Measurements from ENCODE around the gene OR8D4. TPM values are rescaled to one million over a fixed set of nuclear protein-coding genes. Genes with fewer than 3 reads are reported as not detected.

Gene OR8D4
- total RNA-seq, 4 donors from 2014 or later: not detected

GRCh38 chr11:123942413-123942812, 40.4 kb downstream of the OR8D4 start:
- no peaks in the 10 kb centered on the region for H3K27me3 ChIP-seq
- intact Hi-C loops (cut with DNase I): no loop called here
- no peak for DNase-seq
- H3K4me3 ChIP-seq: no peak overlapping the region
- H3K9me3 ChIP-seq: no peaks in the 10 kb centered on the region
- no peaks in the 10 kb centered on the region for H3K4me1 ChIP-seq
- H3K36me3 ChIP-seq: no peaks in the 10 kb centered on the region
- no peak for TF ChIP-seq POLR2A (IDR thresholded peaks at IDR 0.05)
- WGBS, 2 donors: 66 to 76% methylated on average over 4 of the region's 4 CpGs
- H3K27ac ChIP-seq: no peak overlapping the region

GRCh38 chr11:123943738-123944137, 41.8 kb downstream of the OR8D4 start, which contains the start of gene OR6T1:
OR6T1 (minus strand) TSS chr11:123943838; CDS start chr11:123943838, 0 bp downstream.
- H3K36me3 ChIP-seq: no peaks in the 10 kb centered on the region
- TF ChIP-seq CTCF (IDR thresholded peaks at IDR 0.05): no peak
- TF ChIP-seq POLR2A (IDR thresholded peaks at IDR 0.05): no peak
- 79 to 86% methylated on average over 3 of the region's 3 CpGs for WGBS, 2 donors
- no peaks in the 10 kb centered on the region for H3K27me3 ChIP-seq
- no peak within 1 kb of the TSS for H3K4me3 ChIP-seq
- intact Hi-C loops (cut with DNase I): no loop called here
- no peaks in the 10 kb centered on the region for H3K4me1 ChIP-seq
- no peaks in the 10 kb centered on the region for H3K9me3 ChIP-seq
- no peak within 1 kb of the TSS for H3K27ac ChIP-seq
- no peak for DNase-seq

- no peak for DNase-seq
- H3K4me1 ChIP-seq: no peaks in the 10 kb centered on the region
- no peak overlapping the region for H3K27ac ChIP-seq
- H3K36me3 ChIP-seq: no peaks in the 10 kb centered on the region
- WGBS, 2 donors: 33 to 55% methylated on average over 1 of the region's 1 CpG
- intact Hi-C loops (cut with DNase I): no loop called here
- H3K9me3 ChIP-seq: no peaks in the 10 kb centered on the region
- H3K4me3 ChIP-seq: no peak overlapping the region
- H3K27me3 ChIP-seq: no peaks in the 10 kb centered on the region
- TF ChIP-seq POLR2A (IDR thresholded peaks at IDR 0.05) (no peak), CTCF (IDR thresholded peaks at IDR 0.05) (no peak)
Observed at GRCh38 chr11:123945132-123945531, 43.2 kb downstream of the OR8D4 start.

DNA sequence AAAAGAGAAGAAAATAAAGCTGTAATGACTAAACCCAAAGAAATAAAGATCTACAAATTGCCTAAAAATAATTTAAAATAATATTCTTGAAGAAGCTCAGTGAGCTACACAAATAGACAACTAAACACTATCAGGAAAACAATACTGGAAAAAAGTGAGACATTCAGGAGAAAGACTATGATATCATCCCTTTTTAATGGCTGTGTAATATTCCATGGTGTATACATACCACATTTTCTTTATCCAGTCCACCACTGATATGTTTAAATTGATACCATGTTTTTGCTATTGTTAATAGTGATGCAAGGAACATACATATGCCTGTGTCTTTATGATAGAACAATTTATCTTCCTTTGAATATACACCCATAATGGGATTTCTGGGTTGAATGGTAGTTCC, 54.8 kb downstream of the OR8D4 start:
- TF ChIP-seq POLR2A (IDR thresholded peaks at IDR 0.05) (no peak), CTCF (IDR thresholded peaks at IDR 0.05) (no peak)
- H3K27ac ChIP-seq: no peak overlapping the region
- H3K4me1 ChIP-seq: no peaks in the 10 kb centered on the region
- no peak for DNase-seq
- H3K9me3 ChIP-seq: peaks cover 0 to 5% (median 0%) of the 10 kb centered on the region in 3 donors
- no peaks in the 10 kb centered on the region for H3K36me3 ChIP-seq
- H3K4me3 ChIP-seq: no peak overlapping the region
- no peaks in the 10 kb centered on the region for H3K27me3 ChIP-seq
- intact Hi-C loops (cut with DNase I): no loop called here

Other genes starting within 250 kb of the OR8D4 start
- gene SCN3B, start 247.5 kb upstream of the OR8D4 start, total RNA-seq: 1 to 10 TPM in 1 of 4 donors, under 1 TPM in 2, not detected in 1; 0.06 to 3.4 (median 0.83) TPM
- 1 to 10 TPM; 2.6 to 6.5 (median 4.6) TPM for gene ZNF202, start 160.5 kb upstream of the OR8D4 start, total RNA-seq
- not detected for gene OR6X1, start 147.6 kb upstream of the OR8D4 start, total RNA-seq
- gene OR6M1, start 95.8 kb upstream of the OR8D4 start, total RNA-seq: not detected
- not detected for gene TMEM225, start 16.5 kb upstream of the OR8D4 start, total RNA-seq
- gene OR4D5, start 37.5 kb downstream of the OR8D4 start, total RNA-seq: not detected
- not detected for gene OR6T1, start 41.7 kb downstream of the OR8D4 start, total RNA-seq
- gene OR10S1, start 75.6 kb downstream of the OR8D4 start, total RNA-seq: not detected
- gene OR10G6, start 93.0 kb downstream of the OR8D4 start, total RNA-seq: not detected
- gene OR10G4, start 110.8 kb downstream of the OR8D4 start, total RNA-seq: not detected
- gene OR10G9, start 120.8 kb downstream of the OR8D4 start, total RNA-seq: not detected
- gene OR10G8, start 124.6 kb downstream of the OR8D4 start, total RNA-seq: not detected
- not detected for gene OR10G7, start 139.2 kb downstream of the OR8D4 start, total RNA-seq
- gene VWA5A, start 213.3 kb downstream of the OR8D4 start, total RNA-seq: 10 to 100 TPM in 2 of 4 donors, 1 to 10 TPM in 2; 2.7 to 19.8 (median 12.1) TPM